HG02981 (cell line): Measurements from ENCODE around the gene VAV2.

Source experiments
- ATAC-seq: cut with Tn5 transposase; IDR thresholded peaks from one replicate; pipeline ENCODE4 v1.9.1; 2021; ENCODE audit warnings: mild to moderate bottlenecking, moderate library complexity; ENCODE audit not compliant: unreplicated experiment

Gene VAV2

DNA sequence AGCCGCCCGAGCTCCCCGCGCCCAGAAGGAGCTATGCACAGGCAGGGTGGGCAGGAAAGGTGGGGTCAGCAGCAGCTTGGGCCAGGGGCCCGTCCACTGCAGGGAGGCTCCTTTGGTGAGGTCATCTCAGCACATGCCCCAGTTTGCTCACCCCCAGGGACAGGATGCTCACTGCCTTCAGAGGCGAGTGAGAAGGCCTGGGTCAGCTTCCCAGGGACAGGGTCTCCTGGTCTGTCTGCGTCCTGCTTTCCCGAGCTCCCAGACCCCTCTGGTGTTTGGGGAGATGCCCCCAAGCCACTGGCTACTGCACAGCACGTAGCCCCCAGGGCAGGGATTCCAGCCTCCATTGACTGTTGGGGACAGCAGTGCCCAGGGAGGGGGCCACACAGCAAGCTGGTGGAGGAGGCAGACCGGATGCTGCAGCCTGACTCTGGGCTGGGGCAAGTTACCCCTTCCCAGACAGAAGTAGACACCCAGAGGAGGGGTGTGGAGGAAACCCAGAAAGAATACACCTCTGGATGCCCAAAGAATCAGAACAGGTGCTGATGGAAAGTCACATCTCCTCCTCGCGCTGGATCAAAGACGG lies 253.4 kb downstream of the VAV2 start:
- ATAC-seq = no peak

DNA sequence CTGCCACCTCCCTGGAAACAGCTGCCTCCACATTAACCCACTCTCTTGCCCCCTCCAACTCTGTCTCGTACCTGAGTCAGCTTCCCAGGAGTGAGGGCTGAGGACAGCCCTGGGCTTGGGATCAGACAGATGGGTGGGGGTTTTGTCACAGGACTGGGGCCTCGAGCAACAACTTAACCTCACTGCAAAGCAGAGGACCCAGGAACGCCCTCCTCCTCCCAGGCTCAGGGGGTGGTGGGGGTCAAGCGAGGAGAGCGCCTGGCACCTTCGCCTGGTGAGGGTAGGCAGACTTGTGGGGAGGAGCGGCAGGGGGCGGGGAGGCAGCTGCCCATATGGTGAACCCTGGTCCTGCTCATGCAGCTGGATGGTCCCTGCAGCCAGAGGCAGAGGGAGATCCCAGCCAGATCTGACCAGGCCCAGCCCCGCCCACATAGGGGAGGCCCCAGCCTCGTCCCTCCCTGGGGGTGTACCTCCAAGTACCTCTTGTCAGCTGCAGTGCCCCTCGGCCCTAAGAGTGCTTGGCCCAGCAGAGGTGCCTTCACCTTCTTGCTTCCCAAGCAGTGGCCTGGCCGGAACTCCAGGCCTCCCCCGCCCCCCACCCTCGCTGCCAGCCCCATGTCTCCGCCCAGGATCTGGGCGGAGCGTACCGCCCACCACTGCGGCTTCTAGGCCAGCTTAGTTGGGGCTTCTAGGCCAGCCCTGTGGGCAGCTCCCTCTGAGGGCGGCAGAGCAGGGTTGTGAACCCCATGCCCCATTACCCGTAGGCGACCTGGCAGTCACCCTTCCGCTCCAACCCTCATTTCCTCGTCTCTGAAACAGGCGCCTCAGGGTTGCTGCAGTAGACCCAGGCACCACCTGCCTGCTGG lies 254.1 kb downstream of the VAV2 start, which contains the start of gene SARDH:
Gene SARDH (minus strand): TSS at position 579 of the 866 bp plus-strand sequence. CDS start 4,179 bp downstream, outside the sequence.
- no peak for ATAC-seq

DNA sequence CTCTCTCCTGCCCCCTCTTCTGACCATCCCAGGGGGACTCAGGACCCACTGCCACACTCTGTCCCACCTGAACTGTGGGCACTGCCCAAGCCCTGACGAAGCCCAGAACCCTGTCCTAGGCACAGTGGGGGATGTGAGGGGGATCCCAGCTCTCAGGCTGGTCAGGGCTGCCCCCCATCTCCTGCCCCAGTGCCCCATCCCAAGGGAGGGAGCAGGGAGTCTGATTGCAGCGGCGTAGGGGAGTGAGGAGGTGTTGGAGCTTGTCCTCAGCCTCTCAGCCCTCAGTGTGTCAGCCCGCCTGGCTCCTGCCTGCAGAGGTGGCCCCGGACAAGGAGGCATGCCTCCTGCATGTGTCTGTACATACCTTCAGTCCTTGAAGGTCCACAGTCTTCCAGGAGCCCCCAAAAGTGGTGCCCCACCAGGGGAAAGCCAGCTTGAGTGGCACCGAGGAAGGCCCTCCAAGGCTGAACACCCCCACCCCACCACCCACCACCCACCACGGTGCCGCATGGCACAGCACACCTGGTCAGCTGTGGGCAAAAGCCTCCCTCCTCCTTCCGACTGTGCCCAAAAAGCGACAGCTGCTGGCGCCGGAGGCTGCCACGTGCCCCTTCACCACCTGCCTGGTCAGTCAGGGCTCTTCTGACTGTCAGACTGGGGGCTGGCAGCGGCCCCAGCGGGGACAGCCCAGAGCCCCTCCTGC lies 254.9 kb downstream of the VAV2 start:
- ATAC-seq = no peak

DNA sequence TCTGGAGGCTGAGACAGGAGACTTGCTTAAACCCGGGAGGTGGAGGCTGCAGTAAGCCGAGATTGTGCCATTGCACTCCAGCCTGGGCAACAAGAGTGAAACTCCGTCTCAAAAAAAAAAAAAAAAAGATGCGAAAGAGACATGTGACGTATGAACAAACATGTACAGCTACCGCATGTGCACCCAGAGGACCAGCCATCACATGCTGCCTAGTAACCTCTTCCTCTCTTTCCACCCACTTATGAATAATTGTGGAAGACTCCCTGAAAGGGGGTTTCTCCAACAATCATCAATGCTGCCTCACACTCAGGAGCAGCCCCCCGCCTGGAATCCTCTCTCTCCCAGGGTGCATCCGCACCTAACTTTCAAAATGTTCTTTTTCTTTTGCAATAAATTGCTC lies 256.2 kb downstream of the VAV2 start:
- no peak for ATAC-seq

DNA sequence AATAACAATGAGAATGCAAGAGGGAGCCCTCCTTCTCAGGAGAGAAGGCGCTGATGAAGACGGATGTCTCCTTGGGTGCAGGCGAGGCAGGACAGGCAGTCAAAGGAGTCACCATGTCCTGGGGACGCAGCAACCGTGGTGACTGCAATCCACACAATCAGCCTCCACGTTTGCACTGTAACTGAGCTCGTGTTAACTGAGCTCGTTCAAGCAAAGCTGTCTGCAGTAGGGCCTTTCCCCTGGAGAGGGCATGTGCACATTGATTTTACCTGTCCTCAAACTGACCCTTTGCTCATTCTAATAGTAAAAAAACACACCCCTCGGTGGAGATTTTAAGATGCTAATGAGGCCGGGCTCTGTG lies 256.7 kb downstream of the VAV2 start:
- ATAC-seq = no peak

DNA sequence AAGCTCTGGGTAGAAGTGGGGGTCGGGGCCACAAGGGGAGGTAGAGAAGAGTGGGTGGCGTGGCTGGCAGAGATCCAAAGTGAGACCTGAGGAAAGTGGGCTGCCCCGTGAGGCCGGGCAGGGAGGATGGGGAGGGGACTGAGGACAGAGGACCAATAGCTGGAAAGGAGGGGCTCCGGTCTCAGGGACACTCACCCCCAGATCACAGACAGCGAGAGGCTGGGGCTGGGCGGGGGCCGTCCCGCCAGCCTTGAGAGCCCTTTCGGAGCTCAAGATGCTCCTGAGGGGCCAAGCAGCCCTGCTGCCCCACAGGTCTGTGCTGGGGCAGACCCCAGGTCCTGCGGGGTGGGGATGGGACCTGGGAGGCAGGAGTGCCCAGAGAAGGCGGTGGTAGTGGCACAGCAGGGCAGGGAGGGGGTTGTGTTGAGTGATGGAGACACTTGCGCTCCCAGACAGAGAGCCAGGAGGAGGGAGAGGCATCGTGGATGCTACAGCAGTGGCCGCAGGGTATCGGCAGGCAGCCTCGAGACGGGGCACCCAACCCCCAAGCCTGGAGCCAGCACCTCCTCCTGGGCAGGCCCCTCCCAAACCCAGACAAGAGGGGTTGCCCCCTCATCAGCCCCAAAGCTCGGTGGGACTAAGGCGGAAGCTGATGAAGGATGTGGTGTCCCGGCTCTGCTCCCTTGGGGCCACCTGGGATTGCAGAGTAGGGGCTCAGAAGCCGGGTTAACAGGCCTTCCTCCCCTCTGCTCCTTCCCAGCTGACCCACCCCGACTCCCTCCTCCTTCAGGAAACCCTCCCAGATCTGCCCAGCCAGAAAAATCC lies 257.3 kb downstream of the VAV2 start:
- ATAC-seq = no peak

DNA sequence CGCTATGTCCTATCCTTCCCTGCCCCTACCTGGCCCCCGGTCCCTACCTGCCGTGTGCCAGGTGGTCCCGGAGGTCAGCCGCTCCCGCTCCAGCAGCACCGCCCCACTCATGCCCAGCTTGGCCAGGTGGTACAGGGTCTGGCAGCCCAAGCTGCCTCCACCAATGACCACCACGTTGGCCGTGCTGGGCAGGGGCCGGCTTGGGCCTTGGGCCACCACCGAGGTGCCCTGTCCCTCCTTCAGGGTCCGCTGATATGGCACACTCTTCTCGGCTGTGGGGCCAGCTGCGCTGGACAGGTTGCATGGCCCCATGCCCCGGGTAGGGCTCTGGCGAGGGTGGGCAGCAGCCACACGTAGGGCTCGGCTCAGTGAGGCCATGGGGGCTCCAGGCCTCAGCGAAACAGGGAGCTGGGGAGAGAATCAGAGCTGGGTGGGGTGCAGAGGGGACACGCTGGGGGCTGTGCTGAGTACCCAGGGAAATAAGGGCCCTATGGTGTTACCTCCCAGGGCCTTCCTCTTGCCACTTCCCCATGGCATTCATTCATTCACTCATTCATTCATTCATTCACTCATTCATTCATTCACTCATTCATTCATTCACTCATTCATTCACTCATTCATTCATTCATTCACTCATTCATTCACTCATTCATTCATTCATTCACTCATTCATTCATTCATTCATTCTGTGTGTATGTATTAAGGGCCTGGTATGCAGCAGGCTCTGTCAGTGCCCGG lies 258.2 kb downstream of the VAV2 start:
- ATAC-seq = no peak

DNA sequence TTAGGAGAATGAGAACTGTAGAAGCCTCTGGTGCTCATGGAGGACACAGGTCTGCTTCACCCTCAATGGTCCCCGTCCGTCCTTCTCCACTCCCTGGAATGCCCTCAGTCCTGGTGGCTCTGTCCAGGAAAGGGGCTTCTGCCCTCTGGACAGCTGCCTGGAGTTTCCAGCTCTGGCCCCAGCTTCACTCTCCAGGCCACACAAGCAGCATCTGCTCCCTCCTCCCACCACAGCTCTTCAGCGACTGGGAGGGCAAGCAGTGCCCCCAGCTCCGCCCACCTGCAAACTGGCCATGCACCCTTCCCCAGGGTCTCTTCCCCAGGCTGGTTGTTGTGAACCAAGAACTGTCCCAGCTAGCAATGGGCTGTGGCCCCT lies 258.7 kb downstream of the VAV2 start:
- ATAC-seq = no peak

DNA sequence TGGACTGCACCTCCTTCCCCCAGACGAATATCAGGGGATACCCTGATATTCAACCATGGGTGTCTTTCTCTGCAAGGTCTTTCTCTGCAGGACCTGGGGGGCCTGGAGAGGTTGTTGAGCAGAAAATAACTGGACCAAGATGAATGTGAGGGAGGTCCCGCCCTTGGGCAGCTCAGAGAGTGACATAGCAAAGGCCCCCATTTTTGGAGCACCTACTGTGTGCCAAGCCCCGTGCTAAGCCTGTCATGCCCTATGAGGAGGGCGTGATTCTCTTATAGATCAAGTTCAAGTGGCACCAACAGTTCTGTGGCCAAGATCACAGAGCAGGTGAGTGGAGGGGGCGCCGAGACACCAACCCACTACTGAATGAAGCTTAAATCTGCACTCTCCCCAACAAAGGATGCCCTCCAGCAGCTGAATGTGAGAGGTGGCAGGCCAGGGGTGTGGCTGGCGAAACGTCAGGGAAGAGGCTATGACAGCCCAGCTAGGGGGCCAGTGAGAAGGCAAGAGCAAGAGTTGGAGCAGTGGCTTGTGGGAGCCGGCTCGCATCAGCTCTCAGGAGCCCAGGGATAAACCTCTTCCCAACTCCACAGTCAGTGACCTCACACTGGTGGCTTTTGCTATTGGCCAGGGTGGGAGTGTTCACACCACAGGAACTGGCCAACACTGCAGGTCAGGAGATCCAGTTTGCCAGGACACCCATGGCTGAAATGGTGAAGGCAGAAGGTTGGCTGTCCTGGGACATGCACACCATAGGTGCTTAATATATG lies 259.3 kb downstream of the VAV2 start:
- no peak for ATAC-seq

DNA sequence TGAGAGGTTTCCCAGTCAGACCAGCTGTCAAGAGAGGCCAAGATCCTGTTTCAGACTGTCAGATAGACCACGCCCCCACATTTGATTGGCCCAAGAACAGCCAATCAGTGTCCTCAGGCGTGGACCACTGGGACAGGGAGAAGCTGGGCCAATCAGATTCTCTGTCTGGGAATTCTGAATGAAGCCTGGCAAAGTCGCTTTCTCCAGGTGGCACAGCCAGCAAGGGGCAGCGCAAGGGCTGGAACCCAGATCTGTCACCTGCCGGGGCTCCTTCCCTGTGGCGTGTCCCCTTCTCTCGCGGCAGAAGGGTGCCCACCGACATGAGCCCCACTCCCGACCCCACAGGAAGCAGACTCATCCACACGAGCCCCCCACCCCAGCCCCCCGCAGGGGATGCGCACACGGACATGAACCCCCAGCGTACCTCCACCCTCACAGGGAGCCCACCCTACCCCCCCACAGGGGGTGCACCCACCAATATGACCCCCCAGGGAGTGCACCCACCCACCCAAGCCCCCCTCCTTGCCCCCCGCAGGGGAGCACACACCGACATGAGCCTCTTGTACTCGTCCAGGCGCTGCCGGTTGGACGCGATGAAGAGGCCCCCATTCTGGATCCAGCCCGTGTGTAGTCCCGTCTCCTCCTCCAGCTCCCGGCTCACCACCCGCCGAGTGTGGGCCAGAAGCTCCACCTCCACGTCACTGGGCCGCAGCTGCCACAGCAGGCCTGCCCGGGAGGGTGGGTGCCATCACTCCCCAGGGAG lies 260.1 kb downstream of the VAV2 start:
- no peak for ATAC-seq

DNA sequence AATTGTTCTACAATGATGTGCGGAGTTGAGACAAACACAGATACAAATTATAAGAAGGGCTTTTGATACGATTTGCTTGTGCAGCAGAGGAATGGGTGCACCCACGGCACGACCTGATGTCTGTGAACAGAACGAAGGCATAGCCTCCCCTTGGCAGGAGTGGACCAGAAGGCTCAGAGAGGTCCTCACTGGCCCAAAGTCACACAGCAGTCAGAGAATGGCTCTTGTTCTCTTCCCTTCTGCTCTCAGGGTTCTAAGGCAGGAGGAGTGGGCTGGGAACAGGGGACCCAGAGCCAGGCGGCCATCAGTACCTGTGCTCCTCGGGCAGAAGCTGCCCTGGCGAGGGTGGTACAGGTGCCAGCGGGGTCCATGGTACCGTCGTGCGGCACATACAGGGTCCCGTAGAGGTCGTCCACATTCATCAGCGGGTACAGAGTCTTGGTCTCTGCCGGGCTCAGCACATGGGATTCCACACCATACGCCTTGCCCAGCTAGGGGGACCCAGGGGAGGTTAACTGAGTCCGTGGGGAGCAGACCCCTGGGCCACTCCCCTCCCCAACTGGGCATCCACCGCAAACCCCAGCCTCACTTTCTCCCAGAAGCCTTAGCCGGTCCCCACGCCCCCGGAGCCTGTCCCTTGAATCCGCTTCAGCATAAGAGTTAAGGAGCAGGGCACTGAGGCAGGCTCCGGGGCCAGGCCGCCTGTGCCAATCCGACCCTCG lies 261.0 kb downstream of the VAV2 start:
- no peak for ATAC-seq

DNA sequence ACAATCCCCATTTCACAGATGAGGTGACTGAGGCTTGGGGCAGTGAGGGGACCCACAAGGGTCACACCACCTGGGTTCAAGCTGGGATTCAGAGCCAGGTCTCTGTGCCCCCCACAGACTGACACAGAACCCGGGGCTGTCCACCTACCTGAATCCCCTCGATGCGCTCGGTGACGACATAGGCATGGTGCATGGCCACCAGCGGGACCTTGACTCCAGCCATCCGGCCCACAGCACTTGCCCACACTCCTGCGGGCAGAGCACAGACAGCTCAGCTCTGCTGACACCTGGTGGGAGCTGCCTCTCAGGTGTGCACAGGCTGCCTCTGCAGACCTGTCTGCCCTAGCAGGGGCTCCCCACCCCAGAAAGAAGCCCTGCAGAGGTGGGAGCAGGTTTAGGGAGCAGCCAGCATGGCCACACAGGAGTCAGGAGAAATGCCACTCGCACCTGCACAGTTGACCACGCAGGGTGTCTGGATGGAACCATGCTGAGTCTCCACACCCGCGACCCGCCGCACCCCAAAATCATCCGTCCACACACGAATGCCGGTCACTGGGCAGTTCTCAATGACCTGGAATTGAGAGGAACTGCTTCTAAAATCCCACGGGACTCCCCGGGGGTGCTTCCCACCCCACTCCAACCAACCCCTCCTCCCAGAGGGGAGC lies 262.4 kb downstream of the VAV2 start:
- ATAC-seq = no peak

DNA sequence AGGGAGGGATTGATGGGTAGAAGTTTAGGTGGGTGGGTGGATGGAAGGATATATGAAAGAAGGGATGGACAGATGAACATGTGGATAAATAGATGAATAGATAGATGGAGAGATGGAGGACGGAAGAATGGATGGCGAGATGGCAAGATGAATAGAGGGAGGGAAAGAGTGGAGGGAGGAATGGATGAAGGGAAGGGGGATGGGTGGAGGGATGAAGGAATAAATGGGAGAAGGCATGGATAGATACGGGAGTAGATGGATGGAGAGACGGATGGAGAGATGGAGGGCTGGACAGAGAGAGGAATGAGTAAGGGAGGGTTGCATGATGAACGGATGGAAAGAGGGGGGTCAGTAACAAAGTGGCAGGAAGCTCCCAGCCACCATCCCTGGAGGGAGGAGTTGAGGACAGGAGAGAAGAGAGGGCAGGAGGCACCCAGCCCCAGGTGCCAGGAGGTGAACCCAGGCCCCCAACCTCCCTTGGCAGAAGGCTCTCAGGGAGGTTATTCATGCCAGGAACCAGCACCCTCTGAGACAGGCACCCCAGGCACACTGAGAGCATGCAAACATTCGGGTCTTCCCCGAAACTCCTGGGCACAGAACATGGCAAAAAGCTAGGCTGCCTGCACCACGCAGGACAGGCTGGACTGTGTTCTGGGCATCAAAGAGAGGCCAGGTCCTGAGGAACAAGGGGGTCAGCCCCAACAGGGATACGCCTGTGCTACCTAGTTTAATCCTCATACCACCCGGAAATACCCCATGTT lies 263.1 kb downstream of the VAV2 start:
- ATAC-seq = no peak

DNA sequence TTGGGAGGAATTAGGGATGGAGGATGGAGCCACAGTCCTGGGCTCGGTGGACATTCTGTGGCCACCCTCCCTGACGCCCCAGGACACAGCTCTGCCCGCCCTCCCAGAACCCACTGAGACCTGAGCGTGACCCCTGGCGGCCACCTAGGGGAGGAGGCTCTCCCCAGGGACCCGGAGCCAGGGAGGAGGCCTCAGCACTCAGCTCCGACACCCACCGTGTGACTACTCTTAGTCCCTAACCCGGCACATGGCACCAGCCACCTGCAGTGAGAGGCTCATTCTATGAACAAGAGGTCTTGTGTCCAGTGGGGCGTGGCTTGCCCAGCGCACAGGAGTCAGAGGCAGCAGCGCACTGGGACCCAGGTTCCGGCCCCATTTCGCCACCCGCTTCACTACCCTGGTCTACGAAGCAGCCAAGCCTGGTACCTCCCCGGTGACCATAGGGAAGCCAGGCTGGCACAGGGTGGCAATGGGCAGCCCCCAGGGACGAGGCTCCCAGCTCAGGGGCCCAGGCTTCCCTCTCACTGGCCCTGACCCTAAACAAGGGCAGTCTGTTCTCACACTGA lies 264.2 kb downstream of the VAV2 start:
- no peak for ATAC-seq

DNA sequence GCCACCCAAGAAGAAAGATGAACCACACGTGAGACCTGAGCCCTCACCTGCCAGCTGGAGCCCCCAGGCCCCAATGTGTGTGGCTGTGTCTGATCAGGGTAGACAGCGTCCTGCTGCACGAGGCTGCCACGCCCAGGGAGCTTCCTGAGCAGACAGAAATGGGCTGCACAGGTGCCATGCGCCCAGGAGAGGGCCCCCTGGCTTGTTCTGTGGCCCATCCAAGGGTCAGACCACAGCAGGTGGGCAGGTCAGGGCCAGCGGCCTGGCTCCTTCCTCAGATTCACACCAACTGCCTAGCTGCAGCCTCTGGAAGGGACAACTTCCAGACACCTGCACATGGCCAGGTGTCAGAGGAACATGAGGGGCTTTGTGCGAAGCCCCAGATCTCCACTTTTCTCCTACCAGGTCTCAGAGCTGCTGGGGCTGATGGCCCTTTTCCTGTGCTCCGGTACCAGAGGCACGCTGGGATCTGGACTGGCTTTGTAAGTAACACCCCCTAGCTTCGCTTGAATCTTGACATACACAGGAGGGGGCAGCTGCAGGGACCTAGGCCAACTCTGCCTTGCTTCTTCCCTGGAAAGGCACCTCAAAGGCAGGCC lies 264.7 kb downstream of the VAV2 start:
- no peak for ATAC-seq
